Mononuclear cell (primary cell): Measurements from ENCODE around the gene TMEM35B. TPM values are rescaled to one million over a fixed set of nuclear protein-coding genes. Genes with fewer than 3 reads are reported as not detected.
"Not testable (repeated sequence)": the region's sequence is repeated elsewhere in the genome, so short reads cannot be mapped to it uniquely, and the experiment has no call there.

Experiments used
- H3K27me3 ChIP-seq: 2 replicates; pipeline ENCODE4 v1.6.0; 2011; ENCODE audit warnings: low read length, control low read depth; ENCODE audit not compliant: insufficient read depth
- H3K4me1 ChIP-seq: 2 replicates; pipeline ENCODE4 v1.5.1; 2011; ENCODE audit warnings: mild to moderate bottlenecking, low read length, control low read depth; ENCODE audit not compliant: insufficient read depth
- H3K4me3 ChIP-seq: 2 replicates; pipeline ENCODE4 v1.5.1; 2011; ENCODE audit warnings: mild to moderate bottlenecking, low read length, moderate library complexity
- H3K9me3 ChIP-seq: 2 replicates; pipeline ENCODE4 v1.5.1; 2011; ENCODE audit warnings: low read depth, mild to moderate bottlenecking, control low read depth, low read length
- total RNA-seq: library from RNA; depleted of rRNA; stranded (reverse); fragments of >200 nt; gene quantifications from one replicate; pipeline ENCODE4 v1.2.3, GENCODE V29; 2012

The TMEM35B gene
- 4.3 TPM for total RNA-seq

DNA sequence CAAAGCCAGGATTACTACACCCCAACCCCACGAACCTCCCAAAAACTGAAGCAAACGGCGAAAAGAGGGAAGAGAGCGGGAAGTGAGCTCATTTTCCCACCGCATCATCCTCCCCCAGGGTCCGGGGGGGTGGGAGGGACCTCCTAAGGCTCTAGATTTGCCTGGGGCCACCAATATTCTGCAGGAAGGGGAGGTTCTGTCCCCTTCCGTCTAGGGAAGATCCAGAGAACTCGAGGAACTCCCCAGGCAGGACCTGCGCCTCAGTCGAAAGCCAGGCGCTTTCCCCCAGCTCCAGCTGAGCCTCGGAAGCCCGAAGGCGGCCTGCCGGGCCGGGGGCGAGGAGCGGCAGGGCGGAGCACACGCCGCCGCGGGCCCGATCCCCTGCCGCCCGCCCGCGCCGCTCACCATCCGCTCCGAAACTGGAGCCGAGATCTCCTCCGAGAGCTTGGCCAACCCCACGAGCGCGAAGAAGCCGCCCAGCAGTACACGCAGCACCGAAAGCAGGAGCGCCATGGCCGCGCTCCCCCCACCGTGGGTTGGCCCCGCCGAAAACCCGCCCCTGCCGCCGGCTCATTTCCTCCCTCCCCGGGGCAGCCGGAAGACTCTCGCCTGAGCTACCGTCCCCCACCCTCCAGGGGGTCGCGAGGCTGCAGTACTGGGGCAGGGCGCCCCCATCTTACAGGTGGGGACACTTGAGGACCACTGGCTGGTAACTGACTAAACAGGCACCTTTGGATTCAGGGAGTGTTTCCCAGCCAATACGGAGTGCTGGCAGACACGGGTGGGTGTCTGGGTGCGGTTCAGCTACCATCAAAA, at the start of gene TMEM35B:
TMEM35B (minus strand) TSS at position 555 of the 816 bp plus-strand sequence; CDS start at position 513, 42 bp downstream.
- peak within 1 kb of the TSS; percentile 83 for H3K4me3 ChIP-seq
- no peaks in the 10 kb centered on the region for H3K27me3 ChIP-seq
- H3K4me1 ChIP-seq: peaks cover 30% of the 10 kb centered on the region
- no peaks in the 10 kb centered on the region for H3K9me3 ChIP-seq

DNA sequence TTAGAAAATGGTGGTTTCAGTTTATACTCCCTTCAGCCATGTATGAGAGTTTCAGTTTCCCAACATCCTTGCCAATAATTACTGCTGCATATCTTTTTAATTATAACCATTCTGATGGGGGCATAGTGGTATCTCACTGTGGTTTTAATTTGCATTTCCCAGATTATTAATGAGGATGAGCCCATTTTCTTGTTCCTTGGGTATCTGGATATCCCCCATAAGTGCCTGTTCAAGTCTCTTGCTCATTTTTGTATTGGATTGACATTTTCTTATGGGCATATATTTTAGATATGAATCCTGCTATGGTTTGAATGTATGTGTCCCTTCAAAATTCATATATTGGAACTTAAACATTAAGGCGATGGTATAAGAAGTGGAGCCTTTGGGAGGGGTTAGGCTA, 48.2 kb upstream of the TMEM35B start:
- no peaks in the 10 kb centered on the region for H3K27me3 ChIP-seq
- no peak overlapping the region for H3K4me3 ChIP-seq
- H3K9me3 ChIP-seq: no peaks in the 10 kb centered on the region
- peaks cover 19% of the 10 kb centered on the region for H3K4me1 ChIP-seq

DNA sequence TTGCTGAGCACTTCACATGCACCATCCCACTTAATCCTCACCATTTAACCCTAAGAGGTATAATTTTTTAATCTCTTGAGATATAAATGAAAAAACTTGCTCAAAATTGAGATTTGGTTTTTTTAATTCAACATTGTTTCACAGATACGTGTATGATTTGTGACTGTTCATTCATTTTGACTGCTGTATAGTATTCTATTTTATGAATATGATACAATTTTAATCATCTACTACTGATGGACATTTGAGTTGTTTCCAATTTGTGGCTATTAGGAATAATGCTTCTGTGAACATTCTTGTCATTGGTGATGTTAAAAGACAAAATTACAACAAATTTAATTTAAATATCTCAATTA, 47.2 kb upstream of the TMEM35B start:
- H3K4me1 ChIP-seq: peaks cover 19% of the 10 kb centered on the region
- no peak overlapping the region for H3K4me3 ChIP-seq
- no peaks in the 10 kb centered on the region for H3K27me3 ChIP-seq
- no peaks in the 10 kb centered on the region for H3K9me3 ChIP-seq

DNA sequence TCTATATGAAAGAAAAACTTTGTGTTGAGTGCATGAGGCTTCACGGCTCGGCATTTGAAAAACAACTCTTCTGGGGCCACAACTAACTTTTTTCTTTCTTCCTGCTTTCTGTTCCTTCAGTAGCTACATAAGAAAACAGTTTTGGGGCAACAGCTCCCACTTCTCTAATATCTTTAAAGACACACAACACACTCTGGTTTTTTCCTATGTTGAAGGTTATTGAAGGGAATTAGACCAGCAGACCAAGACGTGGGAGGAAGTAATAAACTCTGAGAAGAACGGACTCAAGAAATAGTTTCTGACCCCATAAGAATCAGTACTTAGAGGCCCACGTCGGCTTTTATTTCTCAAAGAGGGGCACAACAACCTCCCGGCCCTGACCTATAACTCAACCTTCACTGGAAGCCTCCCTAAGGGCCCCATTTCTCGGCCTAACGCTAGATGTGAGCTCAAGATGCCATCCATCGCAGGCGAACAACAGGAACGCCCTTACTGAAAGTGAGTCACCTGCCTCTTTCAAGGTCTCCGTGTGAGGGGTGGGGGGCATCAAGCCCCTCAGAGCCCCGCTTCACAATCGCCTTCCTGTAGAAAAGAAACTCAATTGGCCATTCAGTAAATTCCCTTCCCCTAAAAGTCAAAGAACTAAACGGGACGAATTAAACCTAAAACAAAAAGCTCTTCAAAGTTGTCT, 45.8 kb upstream of the TMEM35B start:
- Histone ChIP-seq H3K4me1 (peaks cover 19% of the 10 kb centered on the region), H3K27me3 (no peaks in the 10 kb centered on the region), H3K4me3 (peak overlapping the region; percentile 96), H3K9me3 (no peaks in the 10 kb centered on the region)

GRCh38 chr1:35030338-35030737, 45.2 kb upstream of the TMEM35B start:
- Histone ChIP-seq H3K4me1 (peaks cover 19% of the 10 kb centered on the region), H3K4me3 (peak overlapping the region; percentile 96), H3K9me3 (no peaks in the 10 kb centered on the region), H3K27me3 (no peaks in the 10 kb centered on the region)

DNA sequence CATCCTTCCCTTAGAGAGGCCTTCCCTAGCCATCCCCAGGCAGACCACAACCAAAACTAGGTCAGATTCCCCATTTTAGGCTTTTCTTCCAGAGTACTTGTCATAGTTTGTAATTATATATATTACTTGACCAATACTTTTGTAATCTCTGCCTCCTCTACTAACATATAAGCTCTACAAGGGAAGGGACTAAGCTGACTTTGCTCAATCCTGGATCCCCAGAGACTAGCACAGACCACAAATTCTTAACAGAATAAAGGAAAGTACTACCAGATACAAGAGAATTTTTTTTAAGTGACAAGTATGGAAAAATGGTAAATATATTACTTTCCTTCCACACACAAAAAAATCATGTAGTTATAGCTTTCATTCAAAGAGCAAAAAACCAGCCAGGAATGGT, 44.6 kb upstream of the TMEM35B start:
- Histone ChIP-seq H3K27me3 (no peaks in the 10 kb centered on the region), H3K9me3 (no peaks in the 10 kb centered on the region), H3K4me1 (peaks cover 19% of the 10 kb centered on the region), H3K4me3 (no peak overlapping the region)

DNA sequence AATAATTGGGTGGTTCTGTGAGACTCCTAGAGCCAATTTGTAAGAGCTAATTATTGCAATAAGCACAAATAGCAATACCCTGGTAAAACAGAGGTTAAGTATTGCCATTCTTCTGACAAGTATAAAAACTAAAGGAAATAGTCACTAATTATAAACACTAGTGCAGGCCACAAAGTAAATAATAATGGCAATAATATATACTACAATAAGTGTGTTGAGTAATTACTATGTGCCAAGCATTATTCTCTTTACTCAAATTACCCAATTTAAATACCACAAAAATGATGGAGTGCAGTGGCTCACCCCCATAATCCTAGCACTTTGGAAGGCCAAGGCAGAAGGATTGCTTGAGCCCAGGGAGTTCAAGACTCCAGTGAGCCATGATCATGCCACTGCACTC, 31.3 kb upstream of the TMEM35B start:
- Histone ChIP-seq H3K9me3 (no peaks in the 10 kb centered on the region), H3K4me1 (no peaks in the 10 kb centered on the region), H3K27me3 (no peaks in the 10 kb centered on the region), H3K4me3 (no peak overlapping the region)

DNA sequence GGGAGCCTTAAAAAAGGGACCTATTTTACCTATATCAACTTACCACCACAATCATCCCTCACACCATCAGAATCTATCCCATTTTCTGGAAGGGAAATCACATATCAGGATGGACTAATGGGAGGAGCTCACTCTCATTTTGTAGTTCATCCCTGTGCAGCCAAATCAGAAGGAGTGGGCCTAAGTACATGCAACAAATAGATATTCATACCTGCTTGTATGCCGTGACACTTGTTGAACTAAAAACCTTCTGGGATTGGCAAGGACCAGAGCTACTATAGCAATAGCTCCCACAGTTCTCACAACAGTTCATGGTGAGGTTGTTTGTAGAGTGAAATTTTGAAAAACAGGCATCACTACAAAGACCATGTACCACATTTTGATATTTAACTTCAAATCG, 29.3 kb upstream of the TMEM35B start:
- Histone ChIP-seq H3K4me1 (no peaks in the 10 kb centered on the region), H3K27me3 (no peaks in the 10 kb centered on the region), H3K9me3 (no peaks in the 10 kb centered on the region), H3K4me3 (no peak overlapping the region)

DNA sequence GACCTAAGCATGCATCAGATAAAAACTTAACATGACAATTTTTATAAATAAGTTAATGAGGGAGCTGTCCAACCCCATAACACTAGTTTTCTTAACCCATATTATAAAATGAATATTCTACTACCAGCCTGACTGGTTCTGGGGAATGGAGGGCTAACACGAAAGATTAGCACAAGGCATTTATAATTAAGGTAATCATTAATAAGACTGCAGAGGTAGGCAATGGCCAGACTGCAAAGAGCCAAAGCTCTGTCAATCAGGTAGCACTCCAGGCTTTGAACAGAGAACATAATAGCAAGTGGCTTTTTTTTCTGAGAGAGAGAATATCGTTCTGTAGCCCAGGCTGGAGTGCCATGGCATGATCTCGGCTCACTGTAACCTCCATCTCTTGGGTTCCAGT, 20.6 kb upstream of the TMEM35B start:
- H3K4me3 ChIP-seq: no peak overlapping the region
- H3K9me3 ChIP-seq: no peaks in the 10 kb centered on the region
- H3K27me3 ChIP-seq: no peaks in the 10 kb centered on the region
- no peaks in the 10 kb centered on the region for H3K4me1 ChIP-seq

DNA sequence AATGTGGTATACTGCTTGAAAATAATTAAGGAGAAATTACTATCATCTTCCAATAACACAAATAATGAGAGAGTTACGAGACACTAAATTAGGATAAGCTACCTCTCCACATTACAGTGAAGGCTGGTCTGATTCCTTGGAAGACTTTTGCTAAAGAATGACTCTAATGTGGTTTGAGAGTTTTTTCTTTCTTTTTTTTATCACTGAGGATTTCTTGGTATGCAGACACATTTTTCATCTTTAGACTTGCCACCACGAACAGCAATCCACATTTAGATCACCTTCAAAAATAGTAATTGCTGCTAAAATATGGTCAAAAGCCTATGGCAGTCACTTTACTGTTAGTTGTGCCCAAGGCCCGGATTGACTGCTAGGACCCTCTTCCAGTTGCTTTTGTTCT, 16.6 kb upstream of the TMEM35B start:
- Histone ChIP-seq H3K4me1 (no peaks in the 10 kb centered on the region), H3K4me3 (no peak overlapping the region), H3K9me3 (no peaks in the 10 kb centered on the region), H3K27me3 (no peaks in the 10 kb centered on the region)

- H3K4me3 ChIP-seq: no peak overlapping the region
- H3K9me3 ChIP-seq: no peaks in the 10 kb centered on the region
- H3K27me3 ChIP-seq: no peaks in the 10 kb centered on the region
- no peaks in the 10 kb centered on the region for H3K4me1 ChIP-seq
Measured at GRCh38 chr1:34994878-34995277, 9.7 kb upstream of the TMEM35B start.

DNA sequence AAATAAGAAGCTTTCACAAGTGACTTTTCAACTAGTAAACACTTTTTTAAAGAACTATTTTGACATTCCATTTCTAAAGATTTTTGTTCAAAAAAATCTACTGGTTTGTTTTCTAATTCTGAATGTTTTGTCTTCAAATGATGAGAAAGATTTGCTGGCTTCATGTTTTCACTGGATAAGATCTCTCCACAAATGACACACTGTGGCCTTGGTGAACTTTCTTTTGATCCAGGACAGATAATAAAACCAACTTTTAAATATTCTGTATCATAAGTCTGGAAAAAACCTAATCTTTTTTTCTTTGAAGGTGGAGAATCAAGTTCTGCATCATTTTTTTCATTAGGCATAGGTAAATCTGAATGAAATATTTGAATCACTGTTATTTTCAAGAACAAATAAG, 3.4 kb upstream of the TMEM35B start:
- Histone ChIP-seq H3K4me3 (no peak overlapping the region), H3K9me3 (no peaks in the 10 kb centered on the region), H3K27me3 (no peaks in the 10 kb centered on the region), H3K4me1 (peaks cover 22% of the 10 kb centered on the region)

GRCh38 chr1:34988147-34988546, 3.0 kb upstream of the TMEM35B start:
- Histone ChIP-seq H3K4me3 (no peak overlapping the region), H3K27me3 (no peaks in the 10 kb centered on the region)

GRCh38 chr1:34987018-34987417, 1.9 kb upstream of the TMEM35B start:
- H3K9me3 ChIP-seq: no peaks in the 10 kb centered on the region
- H3K4me3 ChIP-seq: no peak overlapping the region
- peaks cover 30% of the 10 kb centered on the region for H3K4me1 ChIP-seq
- H3K27me3 ChIP-seq: no peaks in the 10 kb centered on the region

More at GRCh38 chr1:34988147-34988546, 3.0 kb upstream of the TMEM35B start:
- peaks cover 24% of the 10 kb centered on the region for H3K4me1 ChIP-seq
- no peaks in the 10 kb centered on the region for H3K9me3 ChIP-seq

GRCh38 chr1:34985609-34985904, 410 bp upstream of the TMEM35B start:
- H3K4me3 ChIP-seq: peak overlapping the region; percentile 83
- peaks cover 30% of the 10 kb centered on the region for H3K4me1 ChIP-seq
- not testable (repeated sequence) for H3K9me3 ChIP-seq, H3K27me3 ChIP-seq

DNA sequence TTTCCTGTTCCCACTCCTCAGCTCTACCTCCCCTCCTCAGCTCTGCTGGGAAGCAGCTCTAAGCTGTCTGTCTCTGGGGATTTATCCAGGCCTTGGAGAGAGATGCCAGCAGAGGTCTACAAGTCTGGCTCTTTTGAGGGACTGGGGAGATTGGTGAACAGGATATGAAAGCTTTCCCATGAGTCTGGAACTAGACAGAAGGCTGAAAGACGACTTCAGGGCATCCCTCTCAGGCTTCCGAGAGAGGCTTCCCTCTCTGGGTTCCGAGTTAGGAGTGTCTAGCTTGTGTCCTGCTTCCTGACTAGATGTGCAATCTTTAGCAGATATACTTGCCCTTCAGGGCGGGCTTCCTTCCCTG, 733 bp downstream of the TMEM35B start:
- Histone ChIP-seq H3K4me3 (peak overlapping the region; percentile 83), H3K9me3 (no peaks in the 10 kb centered on the region), H3K4me1 (peaks cover 30% of the 10 kb centered on the region)

More for the DNA sequence above, 733 bp downstream of the TMEM35B start:
- no peaks in the 10 kb centered on the region for H3K27me3 ChIP-seq
